Gastrocnemius medialis (tissue), 4 donors: ENCODE data around the gene NR5A1. TPM values are rescaled to one million over a fixed set of nuclear protein-coding genes. Genes with fewer than 3 reads are reported as not detected.

Experiments used
- ATAC-seq, 2 donors: fragments of 150-250 bp; one replicate each; pipeline ENCODE4 v1.9.1; 2016
- DNase-seq, 2 donors: peaks; one replicate each; pipeline ENCODE4 v3.0.0-alpha.2; 2019
- H3K27ac ChIP-seq, 4 donors: fragments of 200-600 bp; sonication (generic); 1 replicate in 1 of 4; 2 replicates in 3 of 4; pipeline ENCODE4 v1.5.1; 2016 to 2018; ENCODE audit warnings: mild to moderate bottlenecking in 2 of 4, moderate library complexity in 1 of 4
- H3K27me3 ChIP-seq, 3 donors: fragments of 200-600 bp; sonication (generic) in 2 of 3; 1 replicate in 1 of 3; 2 replicates in 2 of 3; pipeline versions ENCODE4 v1.5.1 to v1.6.0; 2016 to 2019; ENCODE audit warnings: mild to moderate bottlenecking in 1 of 3, moderate library complexity in 1 of 3
- H3K36me3 ChIP-seq, 2 donors: fragments of 200-600 bp; sonication (generic) in 1 of 2; one replicate each; pipeline ENCODE4 v1.5.1; 2017 to 2018
- H3K4me1 ChIP-seq, 2 donors: fragments of 200-600 bp; sonication (generic) in 1 of 2; one replicate each; pipeline ENCODE4 v1.5.1; 2016 to 2017; ENCODE audit warnings: mild to moderate bottlenecking in 2 of 2
- H3K4me3 ChIP-seq, 4 donors: fragments of 200-600 bp; sonication (generic) in 3 of 4; 1 replicate in 1 of 4; 2 replicates in 3 of 4; pipeline ENCODE4 v1.5.1; 2016 to 2019; ENCODE audit warnings: mild to moderate bottlenecking in 2 of 4
- H3K9me3 ChIP-seq, 3 donors: fragments of 200-600 bp; sonication (generic) in 2 of 3; 1 replicate in 1 of 3; 2 replicates in 2 of 3; pipeline ENCODE4 v1.5.1; 2016 to 2019
- POLR2A ChIP-seq, 2 donors: fragments of 450-650 bp; IDR thresholded peaks; one replicate each; pipeline ENCODE4 v1.6.1; 2017; ENCODE audit warnings: antibody characterized with exemption in 2 of 2, mild to moderate bottlenecking in 2 of 2, moderate library complexity in 2 of 2
- in situ Hi-C, 4 donors: fragments of 200-750 bp; cut with MboI; loops; one replicate each; pipeline versions ENCODE4 v1.15.0 to v1.8.0; 2017; ENCODE audit warnings: low sequenced_read_pairs in 4 of 4
- intact Hi-C: fragments of 100-400 bp; cut with DNase I; formaldehyde crosslinking; loops from one replicate; pipeline ENCODE4 v1.15.1; 2023; ENCODE audit warnings: low total_unique reads
- total RNA-seq, 4 donors: library from RNA; depleted of rRNA; stranded (reverse); fragments of >200 nt; gene quantifications; one replicate each; pipeline versions ENCODE4 v1.1.0 to v1.2.3, GENCODE V29; 2016
- TF ChIP-seq, protein P1 (sequence below), 5 experiments: fragments of 450-650 bp in 3 of 5; fragments of 200-600 bp in 2 of 5; sonication (generic) in 2 of 5; IDR thresholded peaks in 4 of 5; conservative IDR thresholded peaks in 1 of 5; 1 replicate in 4 of 5; 2 replicates in 1 of 5; pipeline ENCODE4 v1.5.1; 2016 to 2019; ENCODE audit warnings: antibody characterized with exemption in 5 of 5, mild to moderate bottlenecking in 3 of 5, moderate library complexity in 3 of 5

Gene NR5A1
- total RNA-seq, 4 donors from 2014 or later = not detected

DNA sequence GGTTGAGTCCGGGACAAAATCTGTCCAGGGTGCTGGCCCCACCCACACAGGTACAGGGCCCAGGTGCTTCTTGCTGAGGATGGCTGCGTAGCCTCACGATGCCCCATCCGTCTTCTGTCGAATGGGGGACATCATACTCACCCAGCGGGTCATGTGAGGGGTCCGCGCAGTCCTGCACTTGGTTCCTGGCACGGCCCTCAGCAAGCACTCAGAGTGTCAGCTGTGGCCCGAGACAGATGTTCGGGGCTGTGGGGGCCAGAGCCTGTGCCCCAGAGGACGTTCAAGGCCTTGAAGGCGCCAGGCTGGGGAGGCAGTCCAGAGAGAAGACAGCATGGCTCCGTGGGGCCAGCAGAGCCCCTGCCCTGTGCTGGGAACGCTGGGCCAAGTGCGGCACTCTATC lies 27.8 kb downstream of the NR5A1 start:
- no peak for TF ChIP-seq POLR2A (IDR thresholded peaks at IDR 0.05)
- TF ChIP-seq, protein P1, sequence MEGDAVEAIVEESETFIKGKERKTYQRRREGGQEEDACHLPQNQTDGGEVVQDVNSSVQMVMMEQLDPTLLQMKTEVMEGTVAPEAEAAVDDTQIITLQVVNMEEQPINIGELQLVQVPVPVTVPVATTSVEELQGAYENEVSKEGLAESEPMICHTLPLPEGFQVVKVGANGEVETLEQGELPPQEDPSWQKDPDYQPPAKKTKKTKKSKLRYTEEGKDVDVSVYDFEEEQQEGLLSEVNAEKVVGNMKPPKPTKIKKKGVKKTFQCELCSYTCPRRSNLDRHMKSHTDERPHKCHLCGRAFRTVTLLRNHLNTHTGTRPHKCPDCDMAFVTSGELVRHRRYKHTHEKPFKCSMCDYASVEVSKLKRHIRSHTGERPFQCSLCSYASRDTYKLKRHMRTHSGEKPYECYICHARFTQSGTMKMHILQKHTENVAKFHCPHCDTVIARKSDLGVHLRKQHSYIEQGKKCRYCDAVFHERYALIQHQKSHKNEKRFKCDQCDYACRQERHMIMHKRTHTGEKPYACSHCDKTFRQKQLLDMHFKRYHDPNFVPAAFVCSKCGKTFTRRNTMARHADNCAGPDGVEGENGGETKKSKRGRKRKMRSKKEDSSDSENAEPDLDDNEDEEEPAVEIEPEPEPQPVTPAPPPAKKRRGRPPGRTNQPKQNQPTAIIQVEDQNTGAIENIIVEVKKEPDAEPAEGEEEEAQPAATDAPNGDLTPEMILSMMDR (IDR thresholded peaks at IDR 0.05 in 4 of 5, conservative IDR thresholded peaks at IDR 0.05 in 1 of 5) = no peak
- H3K27me3 ChIP-seq = peaks cover 38 to 52% (median 51%) of the 10 kb centered on the region in 3 donors
- intact Hi-C loops = no loop called here

DNA sequence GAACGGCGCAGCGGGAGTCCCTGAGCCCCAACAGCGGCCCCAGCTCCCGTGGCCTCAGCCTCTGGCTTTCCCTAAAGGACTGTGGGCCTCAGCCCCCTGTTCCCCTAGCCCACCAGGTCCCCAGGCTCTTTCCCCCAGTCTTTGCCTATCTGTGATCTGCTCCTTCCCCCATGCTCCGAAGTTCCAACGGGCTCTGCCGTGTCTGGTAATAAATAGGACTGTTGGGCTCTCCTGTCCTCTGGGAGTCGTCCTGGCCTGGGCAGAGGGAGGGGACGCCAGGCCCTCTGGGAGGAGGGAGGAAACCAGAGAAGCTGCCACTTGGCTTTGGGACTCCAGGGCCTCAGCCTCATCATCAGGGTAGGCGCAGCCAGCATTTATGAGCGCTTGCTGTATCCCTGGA lies 28.8 kb downstream of the NR5A1 start:
- H3K9me3 ChIP-seq = no peaks in the 10 kb centered on the region
- no peak overlapping the region for H3K27ac ChIP-seq
- in situ Hi-C loops (no loop called here), intact Hi-C loops (no loop called here)
- H3K36me3 ChIP-seq = no peaks in the 10 kb centered on the region
- no peak for DNase-seq
- peaks cover 38 to 52% (median 47%) of the 10 kb centered on the region in 3 donors for H3K27me3 ChIP-seq
- no peaks in the 10 kb centered on the region for H3K4me1 ChIP-seq
- no peak overlapping the region for H3K4me3 ChIP-seq
- no peak for ATAC-seq
- TF ChIP-seq, protein P1 (IDR thresholded peaks at IDR 0.05 in 4 of 5, conservative IDR thresholded peaks at IDR 0.05 in 1 of 5) = no peak
- TF ChIP-seq POLR2A (IDR thresholded peaks at IDR 0.05) = no peak

More for the DNA sequence above, 27.8 kb downstream of the NR5A1 start:
- no peaks in the 10 kb centered on the region for H3K36me3 ChIP-seq
- no peaks in the 10 kb centered on the region for H3K9me3 ChIP-seq
- in situ Hi-C loops = no loop called here
- ATAC-seq (no peak), DNase-seq (no peak)
- no peak overlapping the region for H3K27ac ChIP-seq
- no peaks in the 10 kb centered on the region for H3K4me1 ChIP-seq
- H3K4me3 ChIP-seq = no peak overlapping the region

DNA sequence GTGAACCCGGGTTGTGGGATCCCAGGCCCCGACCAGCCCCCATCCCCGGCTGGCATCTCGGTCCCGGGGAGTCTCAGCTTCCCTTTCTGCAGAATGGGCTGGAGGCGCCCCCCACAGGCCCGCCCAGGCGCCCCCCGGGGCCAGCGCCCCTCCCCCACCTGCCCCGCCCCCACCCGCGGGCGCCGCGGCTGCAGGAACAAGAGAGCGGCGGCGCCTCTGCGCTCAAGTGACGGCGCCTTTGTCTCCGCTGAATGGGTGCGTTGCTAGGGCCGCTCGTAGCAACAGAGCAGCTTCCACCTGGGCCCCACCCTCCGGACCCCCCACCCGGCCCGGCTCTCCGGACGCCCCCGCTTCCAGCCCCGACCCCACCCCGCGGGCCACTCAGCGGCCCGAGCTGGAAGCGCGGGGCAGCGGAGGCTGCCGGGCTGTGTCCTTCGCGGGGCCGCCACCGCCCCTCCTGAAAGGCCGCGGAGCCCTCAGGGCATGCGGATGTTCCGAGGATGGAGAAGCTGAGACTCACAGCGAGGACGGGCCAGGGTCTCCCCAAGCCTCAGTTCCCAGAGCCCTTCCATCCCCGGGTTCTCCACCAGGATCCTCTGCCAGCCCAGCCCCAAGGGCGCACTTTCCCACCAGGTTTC lies 29.4 kb downstream of the NR5A1 start:
- Histone ChIP-seq H3K36me3 (no peaks in the 10 kb centered on the region), H3K4me3 (peak overlapping the region in 1 of 4 donors; percentile 17), H3K9me3 (no peaks in the 10 kb centered on the region), H3K4me1 (no peaks in the 10 kb centered on the region), H3K27ac (no peak overlapping the region), H3K27me3 (peaks cover 38 to 52% (median 47%) of the 10 kb centered on the region in 3 donors)
- TF ChIP-seq, protein P1 (IDR thresholded peaks at IDR 0.05 in 4 of 5, conservative IDR thresholded peaks at IDR 0.05 in 1 of 5) = no peak
- no peak for TF ChIP-seq POLR2A (IDR thresholded peaks at IDR 0.05)
- intact Hi-C loops (no loop called here), in situ Hi-C loops (no loop called here)
- ATAC-seq (no peak), DNase-seq (no peak)

DNA sequence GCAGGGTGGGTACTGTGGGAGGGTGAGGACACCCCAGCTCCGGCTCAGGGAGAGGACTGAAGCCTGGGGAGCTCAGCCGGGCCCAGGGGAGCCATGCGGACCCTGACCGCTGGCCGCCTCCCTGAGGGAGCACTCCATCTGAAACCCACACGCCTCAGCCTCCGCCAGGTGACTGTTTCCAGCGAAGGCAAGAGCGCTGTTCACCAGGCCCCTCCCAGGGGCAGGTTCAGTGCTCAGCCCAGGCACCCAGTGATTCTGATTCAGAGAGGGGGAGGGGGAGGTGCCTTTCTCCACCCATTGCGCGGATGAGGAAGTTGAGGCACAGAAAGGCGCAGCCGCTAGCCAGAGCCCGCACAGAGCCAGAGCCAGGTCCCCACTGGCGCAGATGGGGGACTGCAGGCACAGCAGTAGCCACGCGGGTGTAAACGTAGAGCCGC lies 30.0 kb downstream of the NR5A1 start:
- TF ChIP-seq POLR2A (IDR thresholded peaks at IDR 0.05) = no peak
- TF ChIP-seq, protein P1 (IDR thresholded peaks at IDR 0.05 in 4 of 5, conservative IDR thresholded peaks at IDR 0.05 in 1 of 5) = no peak
- no peak for DNase-seq
- no peak overlapping the region for H3K27ac ChIP-seq

More for the DNA sequence above, 30.0 kb downstream of the NR5A1 start:
- Histone ChIP-seq H3K36me3 (no peaks in the 10 kb centered on the region), H3K4me3 (no peak overlapping the region), H3K27me3 (peaks cover 36 to 47% (median 47%) of the 10 kb centered on the region in 3 donors), H3K9me3 (no peaks in the 10 kb centered on the region), H3K4me1 (no peaks in the 10 kb centered on the region)
- intact Hi-C loops (no loop called here), in situ Hi-C loops (no loop called here)
- ATAC-seq = no peak
